AG08396 (cell line): ENCODE data around the gene SLC47A2.

Source experiments
- DNase-seq: peaks from one replicate; pipeline ENCODE4 v3.0.0; 2012; ENCODE audit warnings: low spot score, mixed read lengths

SLC47A2 gene

GRCh38 chr17:19642373-19642893, 74.0 kb downstream of the SLC47A2 start:
- no peak for DNase-seq

GRCh38 chr17:19641687-19642372, 74.6 kb downstream of the SLC47A2 start:
- no peak for DNase-seq

GRCh38 chr17:19631905-19632304, 84.5 kb downstream of the SLC47A2 start:
- no peak for DNase-seq

GRCh38 chr17:19630661-19631060, 85.7 kb downstream of the SLC47A2 start:
- DNase-seq: no peak

GRCh38 chr17:19630035-19630434, 86.3 kb downstream of the SLC47A2 start:
- DNase-seq: no peak

GRCh38 chr17:19629449-19629848, 86.9 kb downstream of the SLC47A2 start:
- no peak for DNase-seq
